Thyroid gland (tissue), 4 donors: ENCODE measurements around the gene ENTHD1. TPM values are rescaled to one million over a fixed set of nuclear protein-coding genes. Genes with fewer than 3 reads are reported as not detected.

Source experiments
- small RNA-seq: library from RNA; depleted of rRNA; stranded (forward); fragments of <200 nt; gene quantifications from one replicate; pipeline ENCODE3, GENCODE V24; 2016
- total RNA-seq, 4 donors: library from RNA; depleted of rRNA; stranded (reverse); fragments of >200 nt; gene quantifications; one replicate each; pipeline ENCODE4 v1.2.3, GENCODE V29; 2016

ENTHD1 gene
- total RNA-seq, 4 donors from 2014 or later = 1.3 TPM; not detected in 3

Small RNA genes lying within 50 kb of the gene (small RNA-seq; reads per million reads assigned to genes)
- not detected for gene RN7SKP210

Other genes with a start within 250 kb of the ENTHD1 start
- gene GRAP2, start 7.3 kb upstream of the ENTHD1 start, total RNA-seq = 1 to 10 TPM in 2 of 4 donors, under 1 TPM in 2; 0.27 to 7.2 (median 0.96) TPM
- gene TMA7B, start 66.6 kb upstream of the ENTHD1 start, total RNA-seq = under 1 TPM in 1 of 4 donors, not detected in 3; 0.59 TPM
- gene FAM83F, start 101.2 kb upstream of the ENTHD1 start, total RNA-seq = 10 to 100 TPM; 19.2 to 35.6 (median 26.1) TPM